HG03045 (cell line): Measurements from ENCODE around the gene NIBAN1.
"Not testable (repeated sequence)": the region's sequence is repeated elsewhere in the genome, so short reads cannot be mapped to it uniquely, and the experiment has no call there.

Experiments used
- ATAC-seq: cut with Tn5 transposase; IDR thresholded peaks from one replicate; pipeline ENCODE4 v1.9.1; 2021; ENCODE audit warnings: mild to moderate bottlenecking, moderate library complexity; ENCODE audit not compliant: unreplicated experiment

The NIBAN1 gene

GRCh38 chr1:184974056-184974836 lies at the start of gene NIBAN1:
Gene NIBAN1, minus strand, starts transcription at chr1:184974508. Its CDS starts 152 bp downstream, at chr1:184974356.
- ATAC-seq, result peak; percentile 60

GRCh38 chr1:185017966-185018365 lies 43.7 kb upstream of the NIBAN1 start:
- ATAC-seq, result no peak

- ATAC-seq, result no peak
Observed at GRCh38 chr1:185017338-185017737, 43.0 kb upstream of the NIBAN1 start.

- ATAC-seq, result no peak
Observed at GRCh38 chr1:185016880-185017279, 42.6 kb upstream of the NIBAN1 start.

- ATAC-seq, result no peak
Observed at GRCh38 chr1:185015631-185016030, 41.3 kb upstream of the NIBAN1 start.

GRCh38 chr1:185014941-185015340 lies 40.6 kb upstream of the NIBAN1 start:
- no peak for ATAC-seq

- ATAC-seq, result no peak
Observed at GRCh38 chr1:185010361-185010760, 36.1 kb upstream of the NIBAN1 start.

GRCh38 chr1:185008838-185009237 lies 34.5 kb upstream of the NIBAN1 start:
- no peak for ATAC-seq

- not testable (repeated sequence) for ATAC-seq
Observed at GRCh38 chr1:185001312-185001880, 27.1 kb upstream of the NIBAN1 start.

- ATAC-seq, result not testable (repeated sequence)
Observed at GRCh38 chr1:184999974-185000373, 25.7 kb upstream of the NIBAN1 start.

GRCh38 chr1:184994301-184994700 lies 20.0 kb upstream of the NIBAN1 start:
- ATAC-seq, result no peak

- ATAC-seq, result no peak
Observed at GRCh38 chr1:184992271-184992670, 18.0 kb upstream of the NIBAN1 start.

- ATAC-seq, result no peak
Observed at GRCh38 chr1:184990204-184990603, 15.9 kb upstream of the NIBAN1 start.

GRCh38 chr1:184988506-184988905 lies 14.2 kb upstream of the NIBAN1 start:
- no peak for ATAC-seq

- no peak for ATAC-seq
Observed at GRCh38 chr1:184987696-184988095, 13.4 kb upstream of the NIBAN1 start.

- no peak for ATAC-seq
Observed at GRCh38 chr1:184986250-184986649, 11.9 kb upstream of the NIBAN1 start.

- peak; percentile 98 for ATAC-seq
Observed at GRCh38 chr1:184982002-184982954, 8.0 kb upstream of the NIBAN1 start.

GRCh38 chr1:184980726-184981125 lies 6.4 kb upstream of the NIBAN1 start:
- no peak for ATAC-seq

- ATAC-seq, result no peak
Observed at GRCh38 chr1:184975208-184975870, 1.0 kb upstream of the NIBAN1 start.

- ATAC-seq, result no peak
Observed at GRCh38 chr1:184974837-184975115, 468 bp upstream of the NIBAN1 start.
